Transverse colon (tissue), 4 donors: ENCODE data around the gene ANKDD1B. TPM values are rescaled to one million over a fixed set of nuclear protein-coding genes. Genes with fewer than 3 reads are reported as not detected.

Source experiments
- DNase-seq: peaks from one replicate; pipeline ENCODE4 v3.0.0-alpha.2; 2019
- H3K27ac ChIP-seq, 4 donors: fragments of 200-600 bp; sonication (generic); 2 replicates each; pipeline ENCODE4 v1.5.1; 2016 to 2018; ENCODE audit warnings: inconsistent platforms in 4 of 4
- H3K27me3 ChIP-seq: fragments of 200-600 bp; sonication (generic); 2 replicates; pipeline ENCODE4 v1.5.1; 2017; ENCODE audit warnings: inconsistent platforms
- H3K36me3 ChIP-seq, 4 donors: fragments of 200-600 bp; sonication (generic); 2 replicates each; pipeline ENCODE4 v1.5.1; 2017 to 2019; ENCODE audit warnings: inconsistent platforms in 4 of 4
- H3K4me1 ChIP-seq, 4 donors: fragments of 200-600 bp; sonication (generic); 2 replicates each; pipeline ENCODE4 v1.5.1; 2017 to 2020; ENCODE audit warnings: inconsistent platforms in 4 of 4
- H3K4me3 ChIP-seq, 4 donors: fragments of 200-600 bp; sonication (generic); 1 replicate in 1 of 4; 2 replicates in 3 of 4; pipeline versions ENCODE4 v1.5.1 to v1.6.1; 2017 to 2019; ENCODE audit warnings: inconsistent platforms in 4 of 4
- H3K9me3 ChIP-seq, 2 donors: fragments of 200-600 bp; sonication (generic); 2 replicates each; pipeline ENCODE4 v1.5.1; 2017 to 2019; ENCODE audit warnings: inconsistent platforms in 2 of 2
- CTCF ChIP-seq, 5 experiments: fragments of 200-600 bp in 3 of 5; fragments of 450-650 bp in 2 of 5; sonication (generic) in 3 of 5; IDR thresholded peaks; 1 replicate in 2 of 5; 2 replicates in 3 of 5; pipeline ENCODE4 v1.5.1; 2016 to 2017; ENCODE audit warnings: antibody characterized with exemption in 5 of 5, inconsistent platforms in 3 of 5, mild to moderate bottlenecking in 2 of 5, moderate library complexity in 1 of 5
- EP300 ChIP-seq: sonication (generic); formaldehyde crosslinking; IDR thresholded peaks from one replicate; pipeline ENCODE4 v1.6.1; 2017; ENCODE audit warnings: antibody characterized with exemption, low read depth
- POLR2A ChIP-seq: fragments of 450-650 bp; IDR thresholded peaks from one replicate; pipeline ENCODE4 v1.6.1; 2016; ENCODE audit warnings: antibody characterized with exemption, mild to moderate bottlenecking, moderate library complexity
- POLR2AphosphoS5 ChIP-seq, 3 donors: sonication (generic); formaldehyde crosslinking; IDR thresholded peaks; one replicate each; pipeline ENCODE4 v1.6.1; 2016; ENCODE audit warnings: antibody characterized with exemption in 3 of 3
- WGBS, 2 donors: methylation state at CpG; one replicate each; pipeline ENCODE4 v1.1.5; 2018; ENCODE audit warnings: low coverage in 1 of 2; 5-methylcytosine and 5-hydroxymethylcytosine counted together
- in situ Hi-C, 4 donors: fragments of 200-750 bp; cut with MboI; loops; one replicate each; pipeline versions ENCODE4 v1.15.0 to v1.15.1; 2017; ENCODE audit warnings: low sequenced_read_pairs in 3 of 4, low pct_ligation_motif_present in 1 of 4, low pct_unique_long_range_greater_than_20kb in 1 of 4
- intact Hi-C: fragments of 100-400 bp; cut with DNase I; formaldehyde crosslinking; loops from one replicate; pipeline ENCODE4 v1.15.1; 2023; ENCODE audit warnings: low total_unique reads
- total RNA-seq, 4 donors: library from RNA; depleted of rRNA; stranded (reverse); fragments of >200 nt; gene quantifications; one replicate each; pipeline ENCODE4 v1.1.0, GENCODE V29; 2016

The ANKDD1B gene
- total RNA-seq, 4 donors from 2014 or later: 3.6 to 20.6 (median 13.9) TPM

DNA sequence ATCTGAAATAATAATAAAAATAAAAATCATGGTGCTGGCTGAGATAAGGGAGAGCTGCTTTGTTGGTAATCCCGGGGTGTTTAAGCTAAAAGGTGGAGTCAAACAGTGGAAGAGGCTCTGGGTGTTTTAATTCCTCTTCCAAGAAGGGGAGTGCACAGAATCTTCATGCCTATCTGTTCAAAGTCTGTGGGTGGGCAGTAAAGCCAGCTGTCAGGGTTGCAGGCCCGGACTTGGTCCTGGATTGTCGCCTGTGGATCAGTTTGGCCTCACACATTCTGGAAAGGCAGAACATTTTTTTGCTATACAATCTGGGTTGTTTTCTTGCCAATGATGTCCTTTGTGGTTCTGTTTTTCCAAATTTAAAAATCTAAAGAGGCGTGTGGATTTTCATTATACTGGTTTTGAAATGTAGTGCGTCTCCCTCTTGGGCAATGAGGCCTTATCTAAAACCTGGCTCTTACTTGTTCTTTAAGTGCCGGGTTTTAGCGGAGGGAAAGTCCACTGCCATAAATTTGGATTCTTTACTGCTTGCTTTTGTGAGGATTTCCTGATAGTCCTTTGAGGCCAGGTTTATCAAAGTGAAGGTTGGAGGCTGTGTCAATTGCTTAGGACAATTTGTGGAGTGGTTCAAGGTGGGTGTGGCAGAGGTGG is 5.8 kb downstream of the ANKDD1B start:
- 25 to 40% methylated on average over 4 to 7 of the region's 7 CpGs for WGBS, 2 donors
- H3K36me3 ChIP-seq: no peaks in the 10 kb centered on the region

DNA sequence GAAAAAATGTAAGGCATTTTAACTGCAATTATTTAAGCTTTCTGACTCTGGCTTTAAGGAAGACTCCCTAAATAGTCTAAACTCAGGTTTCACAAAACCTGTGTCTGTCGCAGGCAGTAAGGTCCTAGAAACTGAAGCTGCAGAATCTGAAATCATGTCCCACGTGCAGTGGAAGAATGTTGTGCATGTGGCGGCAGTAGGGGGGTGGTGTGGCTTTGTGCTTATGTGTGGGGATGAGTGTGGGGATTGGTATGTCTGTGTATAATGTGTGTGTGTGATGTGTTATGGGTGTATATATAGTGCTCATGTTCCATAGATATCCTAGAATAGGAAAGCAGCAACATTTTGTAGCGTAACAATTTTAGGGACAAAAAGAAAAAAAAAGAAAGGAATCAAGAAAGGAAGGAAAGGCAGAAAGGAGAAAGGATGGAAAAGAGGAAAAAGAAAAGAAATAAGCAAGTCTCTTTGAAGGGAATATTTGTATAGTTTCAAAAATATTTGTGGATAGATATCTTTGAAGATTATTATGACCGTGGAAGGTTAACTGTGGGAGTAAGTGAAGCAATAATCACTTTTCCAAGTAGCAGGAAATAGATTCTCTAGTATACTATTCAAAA is 6.6 kb downstream of the ANKDD1B start:
- no peaks in the 10 kb centered on the region for H3K27me3 ChIP-seq
- intact Hi-C loops: no loop called here
- peak overlapping the region; percentile 63 to 81 (median 79) for H3K27ac ChIP-seq
- H3K36me3 ChIP-seq: no peaks in the 10 kb centered on the region
- no peak for DNase-seq
- H3K4me1 ChIP-seq: peaks cover 0 to 40% (median 29%) of the 10 kb centered on the region in 4 donors
- no peak for TF ChIP-seq POLR2AphosphoS5 (IDR thresholded peaks at IDR 0.05)
- no peak for TF ChIP-seq EP300
- no peak for TF ChIP-seq POLR2A
- no peak for TF ChIP-seq CTCF (IDR thresholded peaks at IDR 0.05)
- in situ Hi-C loops: no loop called here
- H3K9me3 ChIP-seq: no peaks in the 10 kb centered on the region
- 56 to 67% methylated on average over 3 to 5 of the region's 5 CpGs for WGBS, 2 donors
- H3K4me3 ChIP-seq: no peak overlapping the region

More for the DNA sequence above, 5.8 kb downstream of the ANKDD1B start:
- intact Hi-C loops: no loop called here
- Histone ChIP-seq H3K27me3 (no peaks in the 10 kb centered on the region), H3K4me1 (peaks cover 0 to 38% (median 29%) of the 10 kb centered on the region in 4 donors), H3K9me3 (no peaks in the 10 kb centered on the region), H3K4me3 (no peak overlapping the region), H3K27ac (peak overlapping the region; percentile 63 to 81 (median 79))
- in situ Hi-C loops: no loop called here
- TF ChIP-seq EP300 (no peak), POLR2AphosphoS5 (IDR thresholded peaks at IDR 0.05) (peak in 1 of 3 donors; percentile 33)
- peak; percentile 54 for DNase-seq

- Histone ChIP-seq H3K27ac (no peak overlapping the region), H3K4me3 (no peak overlapping the region), H3K36me3 (no peaks in the 10 kb centered on the region), H3K27me3 (no peaks in the 10 kb centered on the region), H3K4me1 (peaks cover 0 to 50% (median 34%) of the 10 kb centered on the region in 4 donors), H3K9me3 (no peaks in the 10 kb centered on the region)
- TF ChIP-seq EP300: no peak
- no peak for TF ChIP-seq CTCF (IDR thresholded peaks at IDR 0.05)
- TF ChIP-seq POLR2AphosphoS5 (IDR thresholded peaks at IDR 0.05): no peak
- TF ChIP-seq POLR2A: no peak
- in situ Hi-C loops: no loop called here
- DNase-seq: no peak
- intact Hi-C loops: no loop called here
- WGBS, 2 donors: 67 to 69% methylated on average over 3 to 4 of the region's 4 CpGs
These were observed 9.1 kb downstream of the ANKDD1B start for GRCh38 chr5:75620184-75620959.

DNA sequence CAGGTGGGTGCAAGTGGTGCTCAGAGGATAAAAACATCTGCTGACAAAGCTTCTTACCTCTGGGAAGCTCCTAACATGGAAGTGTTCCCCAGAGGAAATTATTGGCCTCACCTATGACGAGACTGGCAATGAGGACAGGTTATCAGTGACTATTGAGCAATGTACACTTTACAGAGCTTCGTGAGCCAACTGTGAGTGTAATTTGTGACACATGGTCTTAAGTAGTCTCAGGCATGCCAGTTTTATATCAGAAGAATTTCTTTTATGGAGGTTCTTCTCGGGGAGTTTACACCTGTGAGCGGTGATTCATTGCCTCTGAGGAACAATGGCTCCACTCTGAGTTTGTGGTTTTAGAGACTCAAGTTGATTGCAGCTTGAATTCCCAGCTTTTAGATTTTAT is 11.3 kb downstream of the ANKDD1B start:
- no peaks in the 10 kb centered on the region for H3K36me3 ChIP-seq
- WGBS, 2 donors: 48 to 83% methylated on average over 2 to 4 of the region's 4 CpGs
- no peaks in the 10 kb centered on the region for H3K27me3 ChIP-seq
- in situ Hi-C loops: no loop called here
- H3K4me3 ChIP-seq: peak overlapping the region in 1 of 4 donors; percentile 17
- TF ChIP-seq POLR2A (peak; percentile 26), POLR2AphosphoS5 (IDR thresholded peaks at IDR 0.05) (peak in 2 of 3 donors; percentile 30 to 58), EP300 (no peak), CTCF (IDR thresholded peaks at IDR 0.05) (no peak)
- DNase-seq: peak; percentile 38
- no peaks in the 10 kb centered on the region for H3K9me3 ChIP-seq
- H3K27ac ChIP-seq: peak overlapping the region; percentile 77 to 81 (median 78)
- peaks cover 0 to 35% (median 21%) of the 10 kb centered on the region in 4 donors for H3K4me1 ChIP-seq
- intact Hi-C loops: no loop called here
